Measurements from ENCODE around the gene CFHR4.
"Not testable (repeated sequence)": the region's sequence is repeated elsewhere in the genome, so short reads cannot be mapped to it uniquely, and the experiment has no call there.

The CFHR4 gene

GRCh38 chr1:196910215-196910614, 22.4 kb downstream of the CFHR4 start:
- H3K56ac ChIP-seq (ENCODE audit: low read length): no peak overlapping the region
- no peak overlapping the region for H3K4me3 ChIP-seq (ENCODE audit: low read length)
- no peak overlapping the region for H2AK5ac ChIP-seq (ENCODE audit: low read length)
- DNase-seq: peak; percentile 23
- no peak overlapping the region for H3K18ac ChIP-seq (ENCODE audit: low read length)
- H2BK120ac ChIP-seq (ENCODE audit: low read depth, low read length): no peak overlapping the region
- no peak overlapping the region for H4K8ac ChIP-seq (ENCODE audit: low read depth, low read length)
- H3K4me1 ChIP-seq (ENCODE audit: control insufficient read depth, low read depth, low read length): no peaks in the 10 kb centered on the region
- H3K4ac ChIP-seq (ENCODE audit: low read depth, low read length): no peak overlapping the region
- H2BK15ac ChIP-seq (replicated peaks; ENCODE audit: low read depth): no peak overlapping the region
- no peaks in the 10 kb centered on the region for H3K36me3 ChIP-seq (ENCODE audit: control insufficient read depth, insufficient read depth, low read length)
- no peaks in the 10 kb centered on the region for H3K79me1 ChIP-seq (ENCODE audit: low read length)
- no peak overlapping the region for H2BK5ac ChIP-seq (ENCODE audit: low read length)
- H3K79me2 ChIP-seq (ENCODE audit: control insufficient read depth, insufficient read depth, low read length): no peaks in the 10 kb centered on the region
- no peak overlapping the region for H3K4me2 ChIP-seq (ENCODE audit: low read length)
- no peak overlapping the region for H4K5ac ChIP-seq (ENCODE audit: low read length)
- H3K9ac ChIP-seq (ENCODE audit: low read length): no peak overlapping the region
- no peak overlapping the region for H3K27ac ChIP-seq (ENCODE audit: low read depth, low read length)
- no peak overlapping the region for H3K23ac ChIP-seq (ENCODE audit: low read length)
- no peaks in the 10 kb centered on the region for H3K27me3 ChIP-seq (ENCODE audit: insufficient read depth, low read length, poor library complexity)
- WGBS (ENCODE audit: extremely low coverage, insufficient coverage, low lambda C conversion rate): no CpG with 5 or more reads among the region's 2 CpGs

DNA sequence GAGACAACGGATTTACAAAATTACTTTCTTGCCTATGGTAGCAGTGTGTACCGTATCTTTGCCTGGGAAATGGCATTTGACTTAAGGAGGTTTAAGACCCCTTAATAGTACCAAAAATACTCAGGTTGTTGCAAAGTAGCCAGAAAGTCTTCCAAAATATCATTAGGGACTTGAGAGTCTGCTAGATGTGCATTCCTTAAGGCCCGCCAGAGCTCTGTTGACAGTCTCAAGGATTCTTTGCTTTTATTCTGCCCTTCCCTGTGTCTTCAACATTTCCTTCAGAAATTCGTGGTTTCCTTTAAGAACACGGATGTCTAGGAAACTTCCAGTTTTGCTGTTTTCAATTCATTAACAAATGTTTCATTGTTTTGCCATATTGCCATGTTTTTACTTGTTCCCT, 24.4 kb downstream of the CFHR4 start:
- not testable (repeated sequence) for H3K27ac ChIP-seq (ENCODE audit: low read depth, low read length); H2AK5ac ChIP-seq (ENCODE audit: low read length); H3K4ac ChIP-seq (ENCODE audit: low read depth, low read length); H2BK15ac ChIP-seq (replicated peaks; ENCODE audit: low read depth); H3K18ac ChIP-seq (ENCODE audit: low read length); H3K4me1 ChIP-seq (ENCODE audit: control insufficient read depth, low read depth, low read length); H3K9ac ChIP-seq (ENCODE audit: low read length); H3K23ac ChIP-seq (ENCODE audit: low read length); H3K56ac ChIP-seq (ENCODE audit: low read length); H2BK120ac ChIP-seq (ENCODE audit: low read depth, low read length); H4K8ac ChIP-seq (ENCODE audit: low read depth, low read length); H4K5ac ChIP-seq (ENCODE audit: low read length); H3K4me2 ChIP-seq (ENCODE audit: low read length); DNase-seq; H3K4me3 ChIP-seq (ENCODE audit: low read length); H2BK5ac ChIP-seq (ENCODE audit: low read length); H3K79me1 ChIP-seq (ENCODE audit: low read length); H3K36me3 ChIP-seq (ENCODE audit: control insufficient read depth, insufficient read depth, low read length); H3K27me3 ChIP-seq (ENCODE audit: insufficient read depth, low read length, poor library complexity); H3K79me2 ChIP-seq (ENCODE audit: control insufficient read depth, insufficient read depth, low read length)
- WGBS (ENCODE audit: extremely low coverage, insufficient coverage, low lambda C conversion rate): no CpG with 5 or more reads among the region's 5 CpGs

- not testable (repeated sequence) for H3K4me3 ChIP-seq (ENCODE audit: low read length); H3K56ac ChIP-seq (ENCODE audit: low read length); H3K27ac ChIP-seq (ENCODE audit: low read depth, low read length); H3K27me3 ChIP-seq (ENCODE audit: insufficient read depth, low read length, poor library complexity); DNase-seq; H4K8ac ChIP-seq (ENCODE audit: low read depth, low read length); H3K4ac ChIP-seq (ENCODE audit: low read depth, low read length); H3K4me2 ChIP-seq (ENCODE audit: low read length); H2BK120ac ChIP-seq (ENCODE audit: low read depth, low read length); H3K79me2 ChIP-seq (ENCODE audit: control insufficient read depth, insufficient read depth, low read length); H3K79me1 ChIP-seq (ENCODE audit: low read length); H4K5ac ChIP-seq (ENCODE audit: low read length); H2AK5ac ChIP-seq (ENCODE audit: low read length); H3K9ac ChIP-seq (ENCODE audit: low read length); H3K36me3 ChIP-seq (ENCODE audit: control insufficient read depth, insufficient read depth, low read length); H3K23ac ChIP-seq (ENCODE audit: low read length); H2BK5ac ChIP-seq (ENCODE audit: low read length); H2BK15ac ChIP-seq (replicated peaks; ENCODE audit: low read depth); H3K4me1 ChIP-seq (ENCODE audit: control insufficient read depth, low read depth, low read length); H3K18ac ChIP-seq (ENCODE audit: low read length)
- no CpG with 5 or more reads among the region's 1 CpG for WGBS (ENCODE audit: extremely low coverage, insufficient coverage, low lambda C conversion rate)
These were observed 39.0 kb downstream of the CFHR4 start for GRCh38 chr1:196926839-196927238.

DNA sequence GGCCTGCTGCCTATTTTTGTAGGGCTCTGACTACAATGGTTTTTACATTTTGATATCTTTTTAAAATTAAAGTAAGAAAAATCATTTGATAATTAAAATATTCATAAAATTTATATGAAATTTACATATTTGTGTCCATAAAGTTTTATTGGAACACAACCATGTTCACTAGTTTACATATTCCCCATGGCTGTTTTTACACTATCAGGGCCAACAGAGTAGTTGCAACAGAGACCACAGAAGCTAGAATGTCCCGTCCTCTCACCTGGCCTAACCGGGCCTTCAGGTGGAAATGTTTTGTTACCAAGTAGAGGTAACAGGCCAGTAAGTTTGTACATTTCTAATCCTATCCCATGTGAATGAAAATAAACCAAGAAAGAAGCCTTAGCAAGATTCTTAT, 45.0 kb downstream of the CFHR4 start:
- H3K4me3 ChIP-seq (ENCODE audit: low read length); DNase-seq; H3K27me3 ChIP-seq (ENCODE audit: insufficient read depth, low read length, poor library complexity); H3K4me1 ChIP-seq (ENCODE audit: control insufficient read depth, low read depth, low read length); H3K56ac ChIP-seq (ENCODE audit: low read length); H2BK120ac ChIP-seq (ENCODE audit: low read depth, low read length); H3K79me2 ChIP-seq (ENCODE audit: control insufficient read depth, insufficient read depth, low read length); H2BK15ac ChIP-seq (replicated peaks; ENCODE audit: low read depth); H2AK5ac ChIP-seq (ENCODE audit: low read length); H3K23ac ChIP-seq (ENCODE audit: low read length); H4K5ac ChIP-seq (ENCODE audit: low read length); H3K4me2 ChIP-seq (ENCODE audit: low read length); H3K36me3 ChIP-seq (ENCODE audit: control insufficient read depth, insufficient read depth, low read length); H4K8ac ChIP-seq (ENCODE audit: low read depth, low read length); H2BK5ac ChIP-seq (ENCODE audit: low read length); H3K4ac ChIP-seq (ENCODE audit: low read depth, low read length); H3K79me1 ChIP-seq (ENCODE audit: low read length); H3K18ac ChIP-seq (ENCODE audit: low read length); H3K27ac ChIP-seq (ENCODE audit: low read depth, low read length); H3K9ac ChIP-seq (ENCODE audit: low read length): not testable (repeated sequence)
- no CpG with 5 or more reads among the region's 2 CpGs for WGBS (ENCODE audit: extremely low coverage, insufficient coverage, low lambda C conversion rate)

- no CpG with 5 or more reads among the region's 32 CpGs for WGBS (ENCODE audit: extremely low coverage, insufficient coverage, low lambda C conversion rate)
- H3K18ac ChIP-seq (ENCODE audit: low read length): no peak overlapping the region
- no peak overlapping the region for H2AK5ac ChIP-seq (ENCODE audit: low read length)
- H3K36me3 ChIP-seq (ENCODE audit: control insufficient read depth, insufficient read depth, low read length): no peaks in the 10 kb centered on the region
- DNase-seq: no peak
- H3K4me2 ChIP-seq (ENCODE audit: low read length): no peak overlapping the region
- no peak overlapping the region for H3K9ac ChIP-seq (ENCODE audit: low read length)
- H3K4me3 ChIP-seq (ENCODE audit: low read length): no peak overlapping the region
- no peak overlapping the region for H4K8ac ChIP-seq (ENCODE audit: low read depth, low read length)
- H3K79me1 ChIP-seq (ENCODE audit: low read length): no peaks in the 10 kb centered on the region
- H2BK5ac ChIP-seq (ENCODE audit: low read length): no peak overlapping the region
- H3K27me3 ChIP-seq (ENCODE audit: insufficient read depth, low read length, poor library complexity): no peaks in the 10 kb centered on the region
- no peak overlapping the region for H3K56ac ChIP-seq (ENCODE audit: low read length)
- H3K27ac ChIP-seq (ENCODE audit: low read depth, low read length): no peak overlapping the region
- no peak overlapping the region for H3K4ac ChIP-seq (ENCODE audit: low read depth, low read length)
- no peak overlapping the region for H3K23ac ChIP-seq (ENCODE audit: low read length)
- H3K4me1 ChIP-seq (ENCODE audit: control insufficient read depth, low read depth, low read length): no peaks in the 10 kb centered on the region
- H2BK120ac ChIP-seq (ENCODE audit: low read depth, low read length): no peak overlapping the region
- H4K5ac ChIP-seq (ENCODE audit: low read length): no peak overlapping the region
- no peak overlapping the region for H2BK15ac ChIP-seq (replicated peaks; ENCODE audit: low read depth)
- H3K79me2 ChIP-seq (ENCODE audit: control insufficient read depth, insufficient read depth, low read length): no peaks in the 10 kb centered on the region
These were observed 45.8 kb downstream of the CFHR4 start for GRCh38 chr1:196933531-196934189.

GRCh38 chr1:196941474-196941873, 53.6 kb downstream of the CFHR4 start:
- H3K9ac ChIP-seq (ENCODE audit: low read length); H3K4me1 ChIP-seq (ENCODE audit: control insufficient read depth, low read depth, low read length); H3K18ac ChIP-seq (ENCODE audit: low read length); H3K4ac ChIP-seq (ENCODE audit: low read depth, low read length); H3K27ac ChIP-seq (ENCODE audit: low read depth, low read length); H4K8ac ChIP-seq (ENCODE audit: low read depth, low read length); H3K4me2 ChIP-seq (ENCODE audit: low read length); H3K56ac ChIP-seq (ENCODE audit: low read length); H3K79me2 ChIP-seq (ENCODE audit: control insufficient read depth, insufficient read depth, low read length); H2AK5ac ChIP-seq (ENCODE audit: low read length); H3K36me3 ChIP-seq (ENCODE audit: control insufficient read depth, insufficient read depth, low read length); H3K23ac ChIP-seq (ENCODE audit: low read length); H4K5ac ChIP-seq (ENCODE audit: low read length); H3K79me1 ChIP-seq (ENCODE audit: low read length); H3K27me3 ChIP-seq (ENCODE audit: insufficient read depth, low read length, poor library complexity); H2BK15ac ChIP-seq (replicated peaks; ENCODE audit: low read depth); H3K4me3 ChIP-seq (ENCODE audit: low read length); H2BK5ac ChIP-seq (ENCODE audit: low read length); H2BK120ac ChIP-seq (ENCODE audit: low read depth, low read length): not testable (repeated sequence)
- no CpG with 5 or more reads among the region's 6 CpGs for WGBS (ENCODE audit: extremely low coverage, insufficient coverage, low lambda C conversion rate)
- peak; percentile 7 for DNase-seq
